GM23248 (cell line): ENCODE results near the gene CDHR3.

ENCODE experiments used
- EZH2 ChIP-seq: fragments of 200-600 bp; sonication (generic); IDR thresholded peaks from 2 replicates; pipeline ENCODE4 v1.6.1; 2018; ENCODE audit warnings: antibody characterized with exemption, mild to moderate bottlenecking; ENCODE audit not compliant: insufficient read depth, poor library complexity, severe bottlenecking
- EZH2phosphoT487 ChIP-seq: fragments of 200-600 bp; sonication (generic); IDR thresholded peaks from 2 replicates; pipeline ENCODE4 v1.6.1; 2018; ENCODE audit warnings: antibody characterized with exemption, moderate library complexity, mild to moderate bottlenecking, low read depth; ENCODE audit not compliant: insufficient read depth

DNA sequence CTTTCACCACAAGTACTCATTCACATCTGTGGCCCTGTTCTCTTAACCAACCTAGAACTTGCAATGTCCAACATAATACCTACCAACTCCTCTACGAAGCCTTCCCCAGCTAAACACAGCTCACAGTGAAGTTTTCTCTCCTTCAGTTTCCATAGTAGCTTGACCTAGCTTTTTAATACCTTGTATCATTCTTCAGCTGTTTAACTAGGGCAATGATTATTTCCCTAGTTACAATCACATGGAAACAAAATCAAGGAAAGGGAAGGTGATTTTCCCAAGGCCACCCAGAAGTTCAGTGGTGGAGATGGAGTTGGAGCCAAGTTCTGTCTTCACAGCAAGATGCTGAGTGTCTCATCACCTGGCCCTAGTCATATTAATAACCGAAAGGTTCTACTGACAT lies 16.3 kb downstream of the CDHR3 start:
- no peak for TF ChIP-seq EZH2
- TF ChIP-seq EZH2phosphoT487, result no peak
